Activated CD4-positive, alpha-beta T cell treated with anti-CD3 and anti-CD28 coated beads, Interleukin-2, amount 10 ng/mL, durations not matched to agents 24 days and 14 days (primary cell): ENCODE results near the gene ZMYND8. TPM values are rescaled to one million over a fixed set of nuclear protein-coding genes. Genes with fewer than 3 reads are reported as not detected.

Source experiments
- DNase-seq: peaks from one replicate; pipeline ENCODE4 v3.0.0; 2022
- H3K27ac Mint-ChIP-seq: one replicate; pipeline ENCODE4 v1.8.0; 2022; ENCODE audit warnings: mild to moderate bottlenecking, mixed read lengths
- H3K27me3 Mint-ChIP-seq: one replicate; pipeline ENCODE4 v1.8.0; 2022; ENCODE audit warnings: mixed read lengths
- H3K36me3 Mint-ChIP-seq: one replicate; pipeline ENCODE4 v1.8.0; 2022; ENCODE audit warnings: low read depth, mild to moderate bottlenecking, mixed read lengths
- H3K4me1 Mint-ChIP-seq: one replicate; pipeline ENCODE4 v1.8.0; 2021; ENCODE audit warnings: mixed read lengths
- H3K4me3 Mint-ChIP-seq: one replicate; pipeline ENCODE4 v1.8.0; 2022; ENCODE audit warnings: mild to moderate bottlenecking, moderate library complexity, mixed read lengths
- H3K9me3 Mint-ChIP-seq: one replicate; pipeline ENCODE4 v1.8.0; 2021; ENCODE audit warnings: mixed read lengths
- intact Hi-C: fragments of 100-400 bp; cut with micrococcal nuclease; formaldehyde crosslinking; loops from one replicate; pipeline ENCODE4 v1.15.1; 2023
- total RNA-seq: library from RNA; stranded (reverse); gene quantifications from 2 replicates; pipeline ENCODE4 v1.2.3, GENCODE V29; 2022

ZMYND8 gene
- total RNA-seq, 1 donor from 2014 or later, result 38.1 TPM

GRCh38 chr20:47228654-47229053, 127.8 kb downstream of the ZMYND8 start:
- Mint-ChIP-seq H3K4me3 (no peak overlapping the region), H3K27me3 (no peaks in the 10 kb centered on the region), H3K27ac (peak overlapping the region; percentile 43), H3K9me3 (no peaks in the 10 kb centered on the region), H3K36me3 (peaks cover 50% of the 10 kb centered on the region), H3K4me1 (no peaks in the 10 kb centered on the region)
- intact Hi-C loops, result no loop called here
- DNase-seq, result no peak

- Mint-ChIP-seq H3K4me1 (no peaks in the 10 kb centered on the region), H3K9me3 (no peaks in the 10 kb centered on the region), H3K4me3 (no peak overlapping the region), H3K36me3 (peaks cover 53% of the 10 kb centered on the region), H3K27ac (no peak overlapping the region), H3K27me3 (no peaks in the 10 kb centered on the region)
- intact Hi-C loops, result no loop called here
- no peak for DNase-seq
These were observed 128.9 kb downstream of the ZMYND8 start for GRCh38 chr20:47227576-47227975.

GRCh38 chr20:47227119-47227518, 129.4 kb downstream of the ZMYND8 start:
- H3K27me3 Mint-ChIP-seq, result no peaks in the 10 kb centered on the region
- H3K36me3 Mint-ChIP-seq, result peaks cover 56% of the 10 kb centered on the region
- no peak for DNase-seq

GRCh38 chr20:47225458-47225857, 131.0 kb downstream of the ZMYND8 start:
- Mint-ChIP-seq H3K36me3 (peaks cover 56% of the 10 kb centered on the region), H3K27ac (no peak overlapping the region)

More at GRCh38 chr20:47227119-47227518, 129.4 kb downstream of the ZMYND8 start:
- intact Hi-C loops, result no loop called here
- H3K4me3 Mint-ChIP-seq, result no peak overlapping the region
- no peak overlapping the region for H3K27ac Mint-ChIP-seq
- peaks cover 3% of the 10 kb centered on the region for H3K4me1 Mint-ChIP-seq
- H3K9me3 Mint-ChIP-seq, result no peaks in the 10 kb centered on the region

GRCh38 chr20:47224857-47225256, 131.6 kb downstream of the ZMYND8 start:
- DNase-seq, result no peak
- intact Hi-C loops, result no loop called here
- Mint-ChIP-seq H3K27ac (no peak overlapping the region), H3K4me3 (no peak overlapping the region), H3K27me3 (no peaks in the 10 kb centered on the region), H3K36me3 (peaks cover 60% of the 10 kb centered on the region), H3K9me3 (no peaks in the 10 kb centered on the region), H3K4me1 (peaks cover 7% of the 10 kb centered on the region)

More at GRCh38 chr20:47225458-47225857, 131.0 kb downstream of the ZMYND8 start:
- Mint-ChIP-seq H3K9me3 (no peaks in the 10 kb centered on the region), H3K4me3 (no peak overlapping the region), H3K4me1 (peaks cover 7% of the 10 kb centered on the region), H3K27me3 (no peaks in the 10 kb centered on the region)
- intact Hi-C loops, result no loop called here
- DNase-seq, result no peak

GRCh38 chr20:47224300-47224791, 132.2 kb downstream of the ZMYND8 start:
- Mint-ChIP-seq H3K27ac (no peak overlapping the region), H3K36me3 (peaks cover 58% of the 10 kb centered on the region), H3K9me3 (no peaks in the 10 kb centered on the region)

GRCh38 chr20:47223896-47224295, 132.6 kb downstream of the ZMYND8 start:
- H3K4me1 Mint-ChIP-seq, result peaks cover 7% of the 10 kb centered on the region
- intact Hi-C loops, result no loop called here
- H3K4me3 Mint-ChIP-seq, result no peak overlapping the region
- DNase-seq, result no peak
- H3K27ac Mint-ChIP-seq, result no peak overlapping the region
- H3K36me3 Mint-ChIP-seq, result peaks cover 58% of the 10 kb centered on the region
- H3K27me3 Mint-ChIP-seq, result no peaks in the 10 kb centered on the region
- no peaks in the 10 kb centered on the region for H3K9me3 Mint-ChIP-seq

More at GRCh38 chr20:47224300-47224791, 132.2 kb downstream of the ZMYND8 start:
- Mint-ChIP-seq H3K4me3 (no peak overlapping the region), H3K4me1 (peaks cover 7% of the 10 kb centered on the region), H3K27me3 (no peaks in the 10 kb centered on the region)
- DNase-seq, result no peak
- intact Hi-C loops, result no loop called here

- DNase-seq, result no peak
- intact Hi-C loops, result no loop called here
- H3K9me3 Mint-ChIP-seq, result no peaks in the 10 kb centered on the region
- H3K36me3 Mint-ChIP-seq, result peaks cover 64% of the 10 kb centered on the region
- no peak overlapping the region for H3K4me3 Mint-ChIP-seq
- no peaks in the 10 kb centered on the region for H3K27me3 Mint-ChIP-seq
- no peak overlapping the region for H3K27ac Mint-ChIP-seq
- peaks cover 7% of the 10 kb centered on the region for H3K4me1 Mint-ChIP-seq
These were observed 133.9 kb downstream of the ZMYND8 start for GRCh38 chr20:47222468-47223119.

- Mint-ChIP-seq H3K27ac (no peak overlapping the region), H3K9me3 (no peaks in the 10 kb centered on the region), H3K36me3 (peaks cover 61% of the 10 kb centered on the region), H3K4me3 (no peak overlapping the region), H3K27me3 (no peaks in the 10 kb centered on the region), H3K4me1 (peaks cover 7% of the 10 kb centered on the region)
- DNase-seq, result no peak
- intact Hi-C loops, result no loop called here
These were observed 135.4 kb downstream of the ZMYND8 start for GRCh38 chr20:47221036-47221625.

- Mint-ChIP-seq H3K27me3 (no peaks in the 10 kb centered on the region), H3K27ac (no peak overlapping the region), H3K4me1 (peaks cover 7% of the 10 kb centered on the region), H3K36me3 (peaks cover 65% of the 10 kb centered on the region), H3K9me3 (no peaks in the 10 kb centered on the region), H3K4me3 (no peak overlapping the region)
- intact Hi-C loops, result no loop called here
- peak; percentile 80 for DNase-seq
These were observed 136.3 kb downstream of the ZMYND8 start for GRCh38 chr20:47220161-47220582.

- Mint-ChIP-seq H3K36me3 (peaks cover 50% of the 10 kb centered on the region), H3K4me1 (peaks cover 7% of the 10 kb centered on the region), H3K4me3 (no peak overlapping the region), H3K27ac (no peak overlapping the region), H3K27me3 (no peaks in the 10 kb centered on the region), H3K9me3 (no peaks in the 10 kb centered on the region)
- intact Hi-C loops, result no loop called here
- DNase-seq, result no peak
These were observed 138.7 kb downstream of the ZMYND8 start for GRCh38 chr20:47217482-47218446.

- H3K36me3 Mint-ChIP-seq, result peaks cover 43% of the 10 kb centered on the region
- H3K27me3 Mint-ChIP-seq, result no peaks in the 10 kb centered on the region
- H3K27ac Mint-ChIP-seq, result no peak overlapping the region
- no peak for DNase-seq
- no peaks in the 10 kb centered on the region for H3K9me3 Mint-ChIP-seq
- H3K4me3 Mint-ChIP-seq, result no peak overlapping the region
- peaks cover 2% of the 10 kb centered on the region for H3K4me1 Mint-ChIP-seq
- intact Hi-C loops, result no loop called here
These were observed 139.6 kb downstream of the ZMYND8 start for GRCh38 chr20:47216819-47217410.

GRCh38 chr20:47215653-47216397, 140.7 kb downstream of the ZMYND8 start:
- intact Hi-C loops, result no loop called here
- Mint-ChIP-seq H3K36me3 (peaks cover 37% of the 10 kb centered on the region), H3K9me3 (no peaks in the 10 kb centered on the region), H3K27me3 (no peaks in the 10 kb centered on the region), H3K4me3 (no peak overlapping the region), H3K27ac (no peak overlapping the region), H3K4me1 (no peaks in the 10 kb centered on the region)
- DNase-seq, result no peak
